CD4-positive, alpha-beta T cell treated with Interleukin-10 for 1 hour (primary cell): ENCODE results near the gene ZMYND12.
"Not testable (repeated sequence)": the region's sequence is repeated elsewhere in the genome, so short reads cannot be mapped to it uniquely, and the experiment has no call there.

ENCODE experiments used
- DNase-seq: peaks from one replicate; pipeline ENCODE4 v3.0.0-alpha.2; 2020

The ZMYND12 gene, protein sequence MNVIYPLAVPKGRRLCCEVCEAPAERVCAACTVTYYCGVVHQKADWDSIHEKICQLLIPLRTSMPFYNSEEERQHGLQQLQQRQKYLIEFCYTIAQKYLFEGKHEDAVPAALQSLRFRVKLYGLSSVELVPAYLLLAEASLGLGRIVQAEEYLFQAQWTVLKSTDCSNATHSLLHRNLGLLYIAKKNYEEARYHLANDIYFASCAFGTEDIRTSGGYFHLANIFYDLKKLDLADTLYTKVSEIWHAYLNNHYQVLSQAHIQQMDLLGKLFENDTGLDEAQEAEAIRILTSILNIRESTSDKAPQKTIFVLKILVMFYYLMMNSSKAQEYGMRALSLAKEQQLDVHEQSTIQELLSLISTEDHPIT

DNA sequence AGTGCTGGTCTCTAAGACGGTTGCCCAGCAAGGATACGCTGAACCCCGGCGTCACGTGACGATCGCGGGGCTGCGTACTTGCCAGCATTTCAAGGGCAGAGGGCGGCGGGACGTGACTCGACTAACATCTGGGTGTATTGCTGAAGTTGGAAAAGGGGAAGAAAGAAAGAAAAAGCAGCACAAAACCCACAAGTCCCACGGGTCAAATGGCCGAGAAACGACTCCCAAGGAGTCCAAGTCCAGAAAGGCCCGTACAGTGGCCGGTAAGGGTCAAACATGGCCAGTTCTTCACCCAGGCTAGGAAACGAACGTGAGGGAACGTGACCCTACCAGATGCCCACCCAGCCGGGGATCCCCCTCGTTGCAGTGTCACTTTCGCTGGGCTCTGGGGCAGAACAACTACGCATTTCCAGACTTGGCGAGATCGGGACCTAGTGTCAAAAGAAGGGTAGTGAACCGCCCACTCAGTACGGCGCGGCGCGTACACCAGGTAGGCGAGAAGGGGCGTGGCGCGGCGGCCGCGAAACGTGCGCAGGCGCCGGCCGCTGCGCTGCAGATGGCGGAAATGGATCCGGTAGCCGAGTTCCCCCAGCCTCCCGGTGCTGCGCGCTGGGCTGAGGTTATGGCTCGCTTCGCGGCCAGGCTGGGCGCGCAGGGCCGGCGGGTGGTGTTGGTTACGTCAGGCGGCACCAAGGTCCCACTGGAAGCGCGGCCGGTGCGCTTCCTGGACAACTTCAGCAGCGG, at the start of gene ZMYND12, which contains the start of gene PPCS:
TSS of gene ZMYND12 (minus strand) at position 13 of the 744 bp plus-strand sequence. CDS start 25 bp downstream, outside the sequence.
TSS of gene PPCS (plus strand) at position 534 of the 744 bp plus-strand sequence. CDS start at position 557, 23 bp downstream.
- DNase-seq, result peak; percentile 91

DNA sequence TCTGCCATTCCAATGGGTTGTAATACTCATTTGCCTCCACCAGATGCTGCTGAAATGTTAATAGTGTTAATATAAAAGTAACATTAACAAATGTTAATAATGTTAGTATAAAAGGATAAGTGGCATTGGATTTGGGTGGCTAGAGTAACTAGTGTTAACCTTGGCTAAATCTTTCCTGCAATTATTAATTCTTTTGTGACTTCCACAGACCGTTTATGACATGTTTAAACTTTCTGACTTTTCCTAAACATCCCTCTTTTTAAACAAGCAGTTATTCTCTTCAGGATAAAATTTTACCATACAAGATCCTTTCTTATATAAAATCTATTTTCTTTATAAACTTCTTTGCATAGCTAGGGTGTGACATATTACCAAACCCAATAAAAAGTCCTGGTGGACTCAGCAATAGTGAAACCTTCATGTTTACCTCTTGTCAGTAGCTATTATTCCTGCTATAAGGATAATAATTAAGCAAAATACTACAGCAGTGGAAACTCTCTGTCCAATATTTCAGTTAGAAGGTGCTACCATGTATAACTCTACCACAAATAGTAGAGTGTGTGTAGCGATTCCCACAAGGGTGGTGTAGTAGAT, 48.8 kb upstream of the ZMYND12 start:
- DNase-seq, result no peak

DNA sequence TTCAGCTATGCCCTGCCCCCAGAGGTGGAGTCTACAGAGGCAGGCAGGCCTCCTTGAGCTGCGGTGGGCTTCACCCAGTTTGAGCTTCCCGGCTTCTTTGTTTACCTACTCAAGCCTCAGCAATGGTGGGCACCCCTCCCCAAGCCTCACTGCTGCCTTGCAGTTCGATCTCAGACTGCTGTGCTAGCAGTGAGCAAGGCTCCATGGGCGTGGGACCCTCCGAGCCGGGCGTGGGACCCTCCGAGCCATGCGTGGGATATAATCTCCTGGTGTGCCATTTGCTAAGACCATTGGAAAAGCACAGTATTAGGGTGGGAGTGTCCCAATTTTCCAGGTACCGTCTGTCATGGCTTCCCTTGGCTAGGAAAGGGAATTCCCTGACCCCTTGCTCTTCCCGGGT, 46.2 kb upstream of the ZMYND12 start:
- DNase-seq, result not testable (repeated sequence)

DNA sequence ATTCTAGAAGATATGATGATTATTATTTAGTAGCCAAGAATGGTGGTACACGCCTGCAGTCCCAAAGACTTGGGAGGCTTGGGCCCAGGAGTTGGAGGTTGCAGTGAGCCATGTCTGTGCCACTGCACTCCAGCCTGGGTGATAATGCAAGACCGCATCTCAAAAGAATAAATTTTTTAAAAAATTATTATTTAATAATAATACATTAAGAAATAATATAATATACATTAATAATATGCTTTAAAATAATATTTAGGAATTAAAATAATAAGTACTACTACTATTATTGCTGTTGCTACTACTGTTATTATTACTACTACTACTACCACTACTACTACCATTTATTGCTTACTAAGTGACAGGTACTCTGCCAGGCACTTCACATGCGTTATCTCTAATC, 34.4 kb upstream of the ZMYND12 start:
- no peak for DNase-seq

DNA sequence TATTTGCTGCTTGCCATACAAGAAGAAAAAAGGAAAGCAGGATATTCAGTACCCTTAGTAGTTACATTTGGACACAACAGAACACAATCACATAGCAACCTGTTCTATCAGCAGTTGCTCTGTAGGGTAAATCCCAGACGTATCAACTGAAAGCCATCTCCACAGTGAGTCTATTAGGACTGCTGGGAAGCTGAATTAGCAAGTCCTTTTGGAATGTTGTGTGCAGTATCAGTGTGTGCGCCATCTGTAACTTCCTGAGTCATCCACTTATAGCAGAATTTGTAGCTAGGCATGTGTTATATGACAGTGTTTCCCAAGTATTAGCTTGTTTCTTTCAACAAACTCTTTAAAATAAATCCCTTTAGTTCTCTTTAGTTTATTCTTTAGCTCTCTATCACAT, 28.6 kb upstream of the ZMYND12 start:
- DNase-seq, result no peak

DNA sequence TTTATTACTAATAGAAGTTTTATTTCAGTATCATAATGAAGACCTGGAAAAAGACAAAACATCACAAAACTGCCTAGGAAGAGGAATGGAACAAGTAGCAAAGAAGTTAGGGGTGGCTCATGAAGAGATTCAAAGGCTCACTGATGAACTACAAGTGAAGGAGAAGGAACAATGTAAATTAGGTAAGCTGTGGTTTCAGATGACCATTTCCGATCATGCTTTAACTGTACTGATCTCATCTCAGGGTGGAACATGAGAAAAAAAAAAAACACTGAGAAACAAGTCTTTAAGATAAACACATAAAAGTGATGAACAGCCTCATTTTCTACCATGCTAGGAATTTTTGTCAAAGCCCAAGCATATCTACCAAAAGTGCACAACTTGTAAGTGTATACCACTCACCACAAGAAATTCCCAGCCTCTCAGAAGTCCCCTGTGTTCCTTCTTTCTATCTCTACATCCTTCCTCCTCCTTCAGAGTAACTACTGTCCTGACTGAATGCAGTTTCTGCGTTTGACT, 26.9 kb upstream of the ZMYND12 start:
- no peak for DNase-seq

DNA sequence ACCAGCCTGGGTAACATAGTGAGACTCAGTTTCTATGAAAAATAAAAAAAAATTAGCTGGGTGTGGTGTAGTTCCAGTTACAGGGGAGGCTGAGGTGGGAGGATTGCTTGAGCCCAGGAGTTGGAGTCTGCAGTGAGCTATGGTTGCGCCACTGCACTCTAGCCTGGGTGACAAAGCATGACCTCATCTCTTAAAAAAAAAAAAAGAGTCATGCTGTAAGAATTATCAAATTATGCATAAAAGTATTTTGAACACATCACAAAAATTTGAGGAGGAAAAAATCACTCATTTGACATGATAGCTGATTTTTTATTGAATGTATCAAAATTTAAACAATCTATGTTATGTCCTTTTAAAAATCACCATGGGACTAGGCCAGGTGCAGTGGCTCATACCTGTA, 25.1 kb upstream of the ZMYND12 start:
- DNase-seq, result no peak

DNA sequence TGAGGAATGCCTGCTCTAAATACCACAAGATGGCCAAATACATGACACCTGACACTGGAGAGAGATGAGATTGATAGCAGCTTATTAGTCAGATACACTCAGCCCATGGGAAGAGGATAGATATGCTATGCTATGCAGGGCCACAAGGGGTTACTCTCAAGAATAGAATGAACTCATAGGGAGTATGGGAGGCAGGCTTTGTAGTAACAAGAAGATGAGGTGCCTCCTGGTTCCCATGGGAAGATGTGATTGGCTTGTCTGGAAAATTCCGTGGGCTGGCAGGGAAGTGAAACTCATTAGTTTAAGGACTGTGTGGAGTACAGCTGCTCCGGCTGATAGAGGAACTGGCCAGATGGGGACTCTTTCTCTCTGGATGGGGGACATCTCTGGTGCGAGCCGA, 23.8 kb upstream of the ZMYND12 start:
- DNase-seq, result no peak

DNA sequence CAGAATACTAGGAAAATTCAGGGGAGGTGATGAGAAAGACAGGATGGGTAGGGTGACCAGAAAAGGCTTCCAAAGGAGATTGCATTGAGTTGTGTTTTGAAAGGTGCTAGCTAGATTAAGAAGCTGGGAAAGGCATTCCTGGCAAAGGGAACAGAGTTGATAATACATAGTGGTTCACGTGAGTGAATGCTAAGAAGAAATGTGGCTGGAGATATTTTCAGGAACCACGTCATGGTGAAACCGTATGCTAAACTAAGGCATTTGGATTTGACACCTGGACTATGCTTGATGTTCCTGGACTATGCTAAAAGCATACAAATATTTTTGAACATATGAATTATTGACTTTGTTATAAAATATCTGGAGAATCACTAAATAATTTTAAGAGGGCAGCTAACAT, 22.0 kb upstream of the ZMYND12 start:
- DNase-seq, result no peak

DNA sequence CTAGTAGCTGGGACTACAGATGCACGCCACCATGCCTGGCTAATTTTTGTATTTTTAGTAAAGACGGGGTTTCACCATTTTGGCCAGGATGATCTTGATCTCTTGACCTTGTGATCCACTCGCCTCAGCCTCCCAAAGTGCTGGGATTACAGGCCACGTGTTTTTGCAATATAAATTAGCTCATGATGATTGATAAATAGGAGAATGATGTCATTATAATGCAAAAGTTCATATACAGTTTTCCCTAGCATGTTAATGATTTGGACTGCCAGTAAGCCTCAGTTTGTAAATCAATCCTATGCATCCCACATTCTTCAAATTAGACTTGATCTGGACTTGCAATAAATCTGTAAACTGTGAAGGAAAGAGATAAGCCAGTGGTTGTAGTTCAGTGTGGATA, 21.5 kb upstream of the ZMYND12 start:
- DNase-seq, result not testable (repeated sequence)

DNA sequence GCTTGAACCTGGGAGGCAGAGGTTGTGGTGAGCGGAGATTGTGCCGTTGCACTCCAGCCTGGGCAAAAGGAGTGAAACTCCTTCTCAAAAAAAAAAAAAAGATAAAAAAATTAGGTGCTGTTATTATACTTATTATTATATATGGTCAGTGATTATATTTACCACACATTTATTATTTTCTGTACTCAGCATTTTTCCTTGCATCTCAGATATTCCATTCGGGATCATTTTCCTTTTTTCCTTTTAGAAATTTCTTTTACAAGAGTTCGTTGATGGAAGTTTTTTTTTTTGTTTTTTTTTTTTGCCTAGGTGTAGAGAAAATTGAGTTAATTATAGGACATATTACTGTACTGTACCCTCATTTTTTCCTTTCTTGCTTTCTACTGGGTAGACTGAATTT, 20.8 kb upstream of the ZMYND12 start:
- DNase-seq, result no peak

DNA sequence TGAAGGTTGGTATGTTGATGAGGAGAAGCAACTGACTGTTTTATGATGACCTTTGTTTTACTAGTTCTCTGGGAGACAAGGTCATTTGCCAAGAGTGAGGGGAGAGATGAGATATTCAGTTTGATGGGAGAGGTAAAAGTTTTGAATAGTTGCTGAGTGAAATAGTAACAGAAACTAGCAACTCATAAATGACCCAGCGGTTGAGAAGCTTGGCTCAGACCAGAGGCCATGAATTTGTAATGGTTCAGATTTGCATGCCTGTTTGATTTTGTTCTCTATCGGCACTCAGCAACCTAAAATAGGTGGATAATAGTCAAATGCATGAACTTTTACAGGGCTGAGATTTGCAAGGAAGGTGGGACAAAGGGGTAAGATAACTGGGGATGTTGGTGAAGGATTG, 13.9 kb upstream of the ZMYND12 start:
- no peak for DNase-seq

DNA sequence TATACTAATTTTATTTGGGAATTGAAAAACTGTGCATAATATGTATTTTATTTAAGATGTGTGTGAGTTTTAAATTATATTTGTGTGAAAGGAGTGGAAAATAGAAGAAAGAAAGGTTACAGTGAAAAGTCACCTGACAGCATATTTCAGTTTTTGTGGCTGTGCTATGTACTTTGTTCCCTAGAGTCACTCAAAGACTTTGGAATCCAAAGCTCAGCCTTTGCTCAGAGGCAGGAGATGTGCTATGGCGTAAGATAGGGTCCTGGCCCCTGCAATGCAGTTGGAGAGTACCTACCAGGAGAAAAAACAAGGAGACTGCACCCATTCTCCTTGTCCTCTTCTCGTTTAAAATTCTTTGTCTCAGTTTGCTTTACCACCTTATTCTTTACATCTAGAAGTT, 10.2 kb upstream of the ZMYND12 start:
- no peak for DNase-seq

DNA sequence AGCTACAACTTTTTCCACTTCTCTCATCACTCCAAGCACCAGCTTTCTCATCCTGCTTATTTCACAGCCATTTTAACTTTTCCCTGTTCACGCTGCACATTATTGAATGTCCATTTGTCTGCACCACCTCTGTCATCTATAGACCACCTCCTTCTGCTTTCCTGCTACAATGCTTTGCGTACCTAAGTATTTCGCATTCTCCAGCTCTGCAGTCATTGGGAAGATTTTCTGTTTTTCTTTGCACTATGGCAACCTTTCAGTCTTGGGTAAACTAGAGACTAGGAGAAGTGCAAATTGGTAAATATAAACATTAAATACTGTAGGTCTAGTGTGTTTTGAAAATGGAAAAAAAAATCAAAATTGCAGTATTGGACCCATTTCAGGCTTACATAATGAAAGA, 8.1 kb upstream of the ZMYND12 start:
- no peak for DNase-seq

DNA sequence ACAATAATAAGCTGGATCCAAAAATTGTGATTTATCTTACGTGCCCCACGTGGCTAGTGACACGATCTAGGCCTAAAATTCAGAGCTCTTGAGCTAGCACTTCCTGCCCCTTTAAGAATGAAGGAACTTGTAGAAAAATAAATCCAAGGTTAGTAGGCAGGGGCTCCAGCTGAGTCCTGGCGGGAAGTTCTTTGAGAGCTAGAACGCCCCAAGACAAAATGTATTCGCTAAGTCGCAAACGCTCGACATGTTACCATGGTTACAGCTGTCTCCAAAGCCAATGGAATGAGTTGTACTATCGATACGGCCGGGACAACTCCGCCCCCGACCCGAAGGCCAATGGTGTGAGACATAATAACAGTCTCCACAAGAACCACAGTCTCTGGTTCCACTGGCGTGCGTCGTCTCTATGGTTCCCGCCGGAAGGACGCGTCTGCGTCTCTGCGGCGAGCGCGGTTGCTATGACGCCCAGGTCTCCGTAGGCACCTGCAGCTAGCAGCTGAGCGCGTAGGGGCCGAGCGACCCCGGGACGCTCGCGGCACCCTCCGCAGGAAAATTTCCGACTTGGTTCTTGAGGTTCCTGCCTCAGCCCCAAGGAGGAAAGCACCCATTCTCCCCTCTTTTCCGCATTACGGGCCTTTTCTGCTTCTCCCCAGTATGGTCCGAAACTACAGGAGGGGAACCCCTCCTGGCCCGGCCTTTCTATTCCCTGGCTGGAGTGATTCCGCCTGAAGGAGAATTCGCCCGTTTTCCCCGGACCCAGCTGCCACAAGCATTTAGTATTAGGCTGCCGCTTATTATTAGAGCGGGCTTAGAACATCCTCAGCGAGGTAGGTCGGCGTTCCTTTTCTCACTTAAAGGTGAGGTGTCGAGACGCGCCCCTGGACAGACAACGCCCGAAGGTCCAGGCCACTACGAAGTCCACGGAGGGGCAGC, 7.3 kb upstream of the ZMYND12 start, which contains the start of gene CCDC30:
TSS of gene CCDC30 (plus strand) at position 459 of the 936 bp plus-strand sequence. CDS start 17,266 bp downstream, outside the sequence.
- DNase-seq, result peak; percentile 99

DNA sequence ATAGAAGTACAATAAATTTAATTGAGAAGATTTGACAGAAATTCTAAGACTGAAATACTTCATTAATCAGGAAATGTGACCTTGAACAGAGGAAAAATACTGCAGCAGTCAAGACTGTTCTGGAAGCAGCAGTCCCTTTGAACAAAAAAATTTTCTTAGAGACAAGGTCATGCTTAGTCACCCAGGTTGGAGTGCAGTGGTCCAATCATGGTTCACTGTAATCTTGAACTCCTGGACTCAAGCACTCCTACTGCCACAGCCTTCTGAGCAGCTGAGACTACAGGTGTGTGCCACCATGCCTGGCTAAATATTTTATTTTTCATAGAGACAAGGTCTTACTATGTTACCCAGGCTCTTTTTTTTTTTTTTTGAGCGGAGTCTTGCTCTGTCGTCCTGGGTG, 5.4 kb upstream of the ZMYND12 start:
- DNase-seq, result no peak

DNA sequence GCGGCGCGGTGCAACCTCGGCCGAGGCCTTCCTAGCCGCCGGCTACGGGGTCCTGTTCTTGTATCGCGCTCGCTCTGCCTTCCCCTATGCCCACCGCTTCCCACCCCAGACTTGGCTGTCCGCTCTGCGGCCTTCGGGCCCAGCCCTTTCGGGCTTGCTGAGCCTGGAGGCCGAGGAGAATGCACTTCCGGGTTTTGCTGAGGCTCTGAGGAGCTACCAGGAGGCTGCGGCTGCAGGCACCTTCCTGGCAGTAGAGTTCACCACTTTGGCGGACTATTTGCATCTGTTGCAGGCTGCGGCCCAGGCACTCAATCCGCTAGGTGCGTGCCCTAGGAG, 900 bp upstream of the ZMYND12 start:
- peak; percentile 69 for DNase-seq

DNA sequence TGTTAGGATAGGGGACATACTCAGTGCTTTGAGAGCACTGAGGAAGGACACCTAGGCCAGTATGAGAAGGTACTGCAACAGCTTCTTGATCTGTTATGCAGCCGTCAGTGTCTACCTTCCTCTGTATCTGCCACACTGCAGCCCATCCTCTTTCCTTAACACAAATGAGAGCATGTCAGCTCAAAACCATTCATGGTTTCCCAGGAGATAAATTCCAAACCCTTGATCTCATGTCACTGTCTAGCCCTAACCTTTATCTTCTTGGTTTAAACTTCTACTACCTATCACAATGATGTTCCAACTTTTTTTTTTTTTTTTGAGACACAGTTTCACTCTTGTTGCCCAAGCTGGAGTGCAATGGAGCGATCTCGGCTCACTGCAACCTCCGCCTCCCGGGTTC, 1.4 kb downstream of the ZMYND12 start:
- DNase-seq, result no peak

DNA sequence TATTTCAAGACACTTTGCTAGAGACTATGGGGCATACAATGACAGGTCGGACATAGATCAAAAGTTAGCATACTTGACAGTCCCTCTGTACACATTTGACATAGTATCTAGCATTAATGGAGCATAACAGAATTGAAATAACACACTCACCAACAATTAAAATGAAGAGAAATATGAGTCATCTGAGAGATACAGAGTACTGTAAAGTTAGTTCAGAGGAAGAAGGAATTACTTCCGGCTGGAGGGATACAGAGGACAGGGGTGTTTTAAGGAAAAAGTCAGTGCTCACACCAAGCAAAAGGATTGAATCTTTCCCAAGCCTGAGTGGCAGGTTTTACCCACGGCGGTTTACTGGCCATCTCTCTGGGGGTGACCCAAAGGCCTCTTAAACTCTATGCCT, 2.4 kb downstream of the ZMYND12 start:
- DNase-seq, result no peak

DNA sequence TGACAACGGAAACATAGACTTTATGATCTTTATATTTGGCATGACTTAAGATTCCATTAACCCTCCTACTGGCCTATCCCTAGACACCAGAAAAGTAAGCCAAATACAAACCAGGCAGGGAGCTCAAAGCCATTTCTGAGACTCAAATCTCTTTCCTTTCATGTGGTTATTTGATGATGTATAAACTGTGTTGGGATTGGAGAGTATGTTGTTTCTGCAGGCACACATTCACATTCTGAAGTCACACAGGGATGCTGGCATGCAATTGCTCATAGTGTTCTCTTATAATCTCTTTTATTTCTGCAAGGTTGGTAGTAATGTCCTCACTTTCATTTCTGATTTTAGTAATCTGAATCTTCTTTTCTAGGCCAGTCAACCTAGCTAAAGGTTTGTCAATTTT, 5.8 kb downstream of the ZMYND12 start:
- DNase-seq, result no peak

DNA sequence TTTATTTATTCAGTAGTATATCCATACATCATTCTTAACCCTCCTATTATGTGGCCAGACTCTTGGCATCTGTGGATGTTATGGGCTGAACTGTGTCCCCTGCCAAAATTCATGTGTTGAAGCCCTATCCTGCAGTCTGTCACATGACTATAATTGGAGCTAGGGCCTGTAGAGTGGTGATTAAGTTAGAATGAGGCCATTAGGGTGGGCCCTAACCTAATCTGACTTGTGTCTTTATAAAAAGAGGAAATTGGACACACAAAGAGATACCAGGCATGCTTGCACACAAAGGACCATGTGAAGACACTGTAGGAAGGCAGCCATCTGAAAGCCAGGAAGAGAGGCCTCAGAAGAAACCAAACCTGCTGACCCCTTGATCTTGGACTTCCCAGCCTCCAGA, 6.6 kb downstream of the ZMYND12 start:
- DNase-seq, result no peak

DNA sequence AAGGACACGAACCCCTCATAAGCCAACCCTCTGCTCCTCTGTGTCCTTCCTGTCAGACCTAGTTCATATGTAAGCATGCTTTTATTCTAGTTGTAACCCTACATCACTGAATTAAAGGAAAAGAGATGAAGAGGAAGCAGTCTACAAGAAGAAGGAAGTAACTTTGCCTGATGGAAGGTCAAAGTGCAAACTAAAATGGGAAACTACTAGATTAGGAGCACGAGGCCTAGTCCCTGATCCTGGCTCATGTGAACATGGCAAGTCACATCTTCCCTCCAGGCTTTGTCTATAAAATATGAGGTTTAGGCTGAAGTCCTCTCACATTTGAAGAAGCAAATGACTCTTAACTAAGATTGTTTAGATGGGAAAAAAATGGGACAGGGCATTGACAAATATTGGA, 13.2 kb downstream of the ZMYND12 start:
- DNase-seq, result no peak

DNA sequence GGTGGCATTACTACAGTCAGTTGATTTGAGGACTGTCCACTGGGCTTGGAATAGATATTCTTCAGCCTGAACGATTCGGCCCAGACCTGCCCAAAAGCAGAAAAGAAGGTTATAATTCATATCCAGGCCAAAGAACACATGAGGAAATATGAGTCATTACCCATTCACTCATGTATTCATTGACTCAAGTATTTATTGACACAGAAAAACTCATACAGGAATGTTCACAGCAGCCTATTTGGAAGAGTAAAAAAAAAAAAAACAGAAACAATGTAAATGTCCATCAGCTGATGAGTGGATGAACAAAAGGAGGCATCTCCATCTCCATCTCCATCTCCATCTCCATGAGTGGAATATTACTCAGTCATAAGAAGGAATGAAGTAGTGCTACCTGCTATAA, 15.9 kb downstream of the ZMYND12 start:
- DNase-seq, result no peak
